H9 (cell line): ENCODE data around the gene FUZ. TPM values are rescaled to one million over a fixed set of nuclear protein-coding genes. Genes with fewer than 3 reads are reported as not detected.
A peak's percentile ranks its signal among the peaks of the same experiment; 100 is the strongest.

ENCODE experiments used
- DNase-seq: peaks from one replicate; pipeline ENCODE4 v3.0.0-alpha.2; 2017
- H2AFZ ChIP-seq: one replicate; pipeline ENCODE4 v1.6.1; 2013; ENCODE audit warnings: mild to moderate bottlenecking, low read length, control low read depth, moderate library complexity
- H2AK5ac ChIP-seq: 2 replicates; pipeline ENCODE4 v1.6.1; 2013; ENCODE audit warnings: low read length, control low read depth, mixed read lengths; ENCODE audit not compliant: insufficient read length
- H2BK120ac ChIP-seq: one replicate; pipeline ENCODE4 v1.6.1; 2013; ENCODE audit warnings: low read depth, mild to moderate bottlenecking, low read length, control low read depth, inconsistent platforms; ENCODE audit not compliant: poor library complexity, severe bottlenecking
- H2BK12ac ChIP-seq: 2 replicates; pipeline ENCODE4 v1.6.1; 2013; ENCODE audit warnings: low read length, control low read depth, mixed read lengths, low read depth; ENCODE audit not compliant: insufficient read length
- H2BK15ac ChIP-seq: 2 replicates; pipeline ENCODE4 v1.6.1; 2013; ENCODE audit warnings: low read depth, low read length, control low read depth
- H2BK20ac ChIP-seq: one replicate; pipeline ENCODE4 v1.6.1; 2013; ENCODE audit warnings: low read depth, mild to moderate bottlenecking, low read length, control low read depth, inconsistent platforms; ENCODE audit not compliant: poor library complexity, severe bottlenecking
- H2BK5ac ChIP-seq: 2 replicates; pipeline ENCODE4 v1.6.1; 2013; ENCODE audit warnings: low read length, control low read depth, mixed read lengths; ENCODE audit not compliant: insufficient read length
- H3K14ac ChIP-seq: 2 replicates; pipeline ENCODE4 v1.6.1; 2013; ENCODE audit warnings: low read length, control low read depth; ENCODE audit not compliant: insufficient read depth
- H3K18ac ChIP-seq: 2 replicates; pipeline ENCODE4 v1.6.1; 2013; ENCODE audit warnings: low read depth, mild to moderate bottlenecking, mixed read lengths, low read length, control low read depth; ENCODE audit not compliant: insufficient read length
- H3K23ac ChIP-seq: 2 replicates; pipeline ENCODE4 v1.6.1; 2013; ENCODE audit warnings: low read length, control low read depth, mixed read lengths, low read depth; ENCODE audit not compliant: insufficient read length
- H3K23me2 ChIP-seq: 2 replicates; pipeline ENCODE4 v1.6.1; 2013; ENCODE audit warnings: low read depth, mild to moderate bottlenecking, mixed read lengths, low read length, control low read depth; ENCODE audit not compliant: insufficient read length, poor library complexity, severe bottlenecking
- H3K27ac ChIP-seq: 2 replicates; pipeline ENCODE4 v1.5.1; 2013; ENCODE audit warnings: low read length, control low read depth, mixed read lengths, low read depth; ENCODE audit not compliant: insufficient read length
- H3K27me3 ChIP-seq: 2 replicates; pipeline ENCODE4 v1.6.1; 2013; ENCODE audit warnings: low read length, control low read depth, inconsistent platforms; ENCODE audit not compliant: insufficient read depth
- H3K4ac ChIP-seq: 2 replicates; pipeline ENCODE4 v1.6.1; 2013; ENCODE audit warnings: low read depth, mild to moderate bottlenecking, control low read depth, inconsistent platforms, low read length, moderate library complexity
- H3K4me1 ChIP-seq: 2 replicates; pipeline ENCODE4 v1.6.1; 2013; ENCODE audit warnings: low read length, control low read depth, inconsistent platforms; ENCODE audit not compliant: insufficient read depth
- H3K4me2 ChIP-seq: 2 replicates; pipeline ENCODE4 v1.6.1; 2013; ENCODE audit warnings: low read length, control low read depth, mixed read lengths; ENCODE audit not compliant: insufficient read length, insufficient read depth
- H3K56ac ChIP-seq: 2 replicates; pipeline ENCODE4 v1.6.1; 2013; ENCODE audit warnings: low read depth, mild to moderate bottlenecking, mixed read lengths, low read length, control low read depth; ENCODE audit not compliant: insufficient read length
- H3K79me1 ChIP-seq: 2 replicates; pipeline ENCODE4 v1.6.1; 2013; ENCODE audit warnings: low read depth, mild to moderate bottlenecking, moderate library complexity, low read length, control low read depth, inconsistent platforms; ENCODE audit not compliant: insufficient read depth, poor library complexity, severe bottlenecking
- H3K79me2 ChIP-seq: 2 replicates; pipeline ENCODE4 v1.6.1; 2013; ENCODE audit warnings: low read length, control low read depth, inconsistent platforms; ENCODE audit not compliant: insufficient read depth
- H3K9ac ChIP-seq: 2 replicates; pipeline ENCODE4 v1.6.1; 2013; ENCODE audit warnings: low read length, control low read depth, mixed read lengths; ENCODE audit not compliant: insufficient read length; ENCODE audit errors: extremely low read depth
- H3K9me3 ChIP-seq: one replicate; pipeline ENCODE4 v1.6.1; 2013; ENCODE audit warnings: low read depth, low read length, inconsistent platforms; ENCODE audit not compliant: control insufficient read depth
- H3T11ph ChIP-seq: one replicate; pipeline ENCODE4 v1.6.1; 2013; ENCODE audit warnings: mild to moderate bottlenecking, low read length, control low read depth, inconsistent platforms
- H4K20me1 ChIP-seq: one replicate; pipeline ENCODE4 v1.6.1; 2013; ENCODE audit not compliant: control insufficient read depth, insufficient read length, insufficient read depth
- H4K5ac ChIP-seq: 2 replicates; pipeline ENCODE4 v1.6.1; 2013; ENCODE audit warnings: low read depth, mild to moderate bottlenecking, mixed read lengths, low read length, control low read depth; ENCODE audit not compliant: insufficient read length
- H4K8ac ChIP-seq: replicated peaks from 2 replicates; pipeline ENCODE4 v1.6.1; 2013; ENCODE audit warnings: low read length, control low read depth, mixed read lengths, low read depth; ENCODE audit not compliant: insufficient read length
- H4K91ac ChIP-seq: 2 replicates; pipeline ENCODE4 v1.6.1; 2013; ENCODE audit warnings: low read depth, mild to moderate bottlenecking, moderate library complexity, mixed read lengths, low read length, control low read depth; ENCODE audit not compliant: insufficient read length
- H3K27ac Mint-ChIP-seq, 3 experiments: 2 replicates in 2 of 3; 3 replicates in 1 of 3; pipeline ENCODE4 v1.8.0; 2020 to 2021; ENCODE audit warnings: mixed read lengths in 3 of 3, mild to moderate bottlenecking in 1 of 3, moderate library complexity in 1 of 3
- H3K27me3 Mint-ChIP-seq: 2 replicates; pipeline ENCODE4 v1.8.0; 2021; ENCODE audit warnings: low read depth, mild to moderate bottlenecking, moderate library complexity, mixed read lengths
- H3K36me3 Mint-ChIP-seq, 3 experiments: 2 replicates in 2 of 3; 3 replicates in 1 of 3; pipeline ENCODE4 v1.8.0; 2020 to 2021; ENCODE audit warnings: low read depth in 3 of 3, mixed read lengths in 3 of 3; ENCODE audit not compliant: insufficient read depth in 1 of 3
- H3K4me1 Mint-ChIP-seq, 2 experiments: 2 replicates each; pipeline ENCODE4 v1.8.0; 2020; ENCODE audit warnings: mixed read lengths in 2 of 2
- H3K4me3 Mint-ChIP-seq, 2 experiments: 2 replicates in 1 of 2; 3 replicates in 1 of 2; pipeline ENCODE4 v1.8.0; 2020 to 2021; ENCODE audit warnings: mild to moderate bottlenecking in 2 of 2, mixed read lengths in 2 of 2, moderate library complexity in 1 of 2
- H3K9me3 Mint-ChIP-seq, 2 experiments: 2 replicates in 1 of 2; 3 replicates in 1 of 2; pipeline ENCODE4 v1.8.0; 2020; ENCODE audit warnings: mild to moderate bottlenecking in 2 of 2, mixed read lengths in 2 of 2, moderate library complexity in 1 of 2
- CTCF ChIP-seq: fragments of 200-600 bp; sonication (generic); conservative IDR thresholded peaks from 3 replicates; pipeline ENCODE4 v1.8.0; 2021; ENCODE audit warnings: antibody characterized with exemption, mild to moderate bottlenecking
- WGBS: extraction: QIAGEN DNeasy Blood & Tissue Kit; methylation state at CpG from one replicate; pipeline ENCODE4 v1.1.7; 2013; ENCODE audit warnings: missing lambda C conversion rate, low lambda C conversion rate, mixed read lengths; ENCODE audit not compliant: insufficient read length; ENCODE audit errors: extremely low coverage; 5-methylcytosine and 5-hydroxymethylcytosine counted together
- total RNA-seq: library from RNA; stranded (reverse); gene quantifications from 2 replicates; pipeline ENCODE4 v1.2.1, GENCODE V29; 2021

Gene FUZ
- total RNA-seq, 1 experiment from 2014 or later: 25.1 TPM

DNA sequence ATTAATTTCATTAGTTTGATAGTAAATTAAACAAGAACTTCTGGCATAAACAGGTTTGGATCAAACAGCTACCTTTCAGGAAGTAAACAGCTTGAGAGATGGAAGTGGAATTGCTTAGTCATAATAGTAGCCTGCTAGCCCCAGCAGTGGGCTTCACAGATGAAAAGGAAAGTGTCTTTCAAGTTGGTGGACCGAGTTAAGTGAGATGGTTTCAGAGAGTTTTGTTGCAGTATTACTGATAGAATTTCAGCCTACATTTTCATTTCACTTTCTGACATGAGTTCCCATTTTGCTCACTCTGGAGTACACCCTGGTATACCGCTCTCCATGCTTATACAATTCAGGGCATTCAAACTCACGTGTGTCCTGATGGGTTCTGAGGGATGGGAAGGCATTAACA lies 35.8 kb upstream of the FUZ start:
- Mint-ChIP-seq H3K36me3 (peaks cover 25 to 34% (median 26%) of the 10 kb centered on the region in 3 experiments), H3K27ac (no peak overlapping the region), H3K27me3 (no peaks in the 10 kb centered on the region; the same call in 1 of the 2 replicates), H3K9me3 (peaks cover 0 to 4% of the 10 kb centered on the region in 2 experiments; a peak in 2 of 5 replicates), H3K4me1 (peaks cover 22 to 27% of the 10 kb centered on the region in 2 experiments), H3K4me3 (peak overlapping the region; percentile 6 to 61; a peak in 2 of 5 replicates)
- no peak overlapping the region for H2AFZ ChIP-seq
- no peak overlapping the region for H2BK20ac ChIP-seq
- H3K27ac ChIP-seq: no peak overlapping the region
- H4K20me1 ChIP-seq: peaks cover 3% of the 10 kb centered on the region
- no peaks in the 10 kb centered on the region; the same call in 1 of the 2 replicates for H3K4me1 ChIP-seq
- H3K23ac ChIP-seq: no peak overlapping the region
- H3K56ac ChIP-seq: no peak overlapping the region
- no peak overlapping the region for H2BK120ac ChIP-seq
- peaks cover 9% of the 10 kb centered on the region; the same call in 1 of the 2 replicates for H3K79me2 ChIP-seq
- no peak overlapping the region for H2BK15ac ChIP-seq
- peaks cover 9% of the 10 kb centered on the region for H3K79me1 ChIP-seq
- peaks cover 10% of the 10 kb centered on the region for H3K23me2 ChIP-seq
- H3K14ac ChIP-seq: no peak overlapping the region
- no peak overlapping the region for H3K9ac ChIP-seq
- H4K91ac ChIP-seq: no peak overlapping the region
- H3K4me2 ChIP-seq: no peak overlapping the region
- H2BK5ac ChIP-seq: no peak overlapping the region
- H3T11ph ChIP-seq: no peak overlapping the region
- H2AK5ac ChIP-seq: no peak overlapping the region
- no peak overlapping the region for H2BK12ac ChIP-seq
- no CpG with 5 or more reads among the region's 3 CpGs for WGBS
- H3K27me3 ChIP-seq: no peaks in the 10 kb centered on the region
- H3K18ac ChIP-seq: no peak overlapping the region
- no peak overlapping the region for H4K5ac ChIP-seq
- H3K9me3 ChIP-seq: no peaks in the 10 kb centered on the region
- no peak for TF ChIP-seq CTCF
- no peak overlapping the region for H3K4ac ChIP-seq
- H4K8ac ChIP-seq: no peak overlapping the region
- no peak for DNase-seq
